ENCODE data around the gene SPINK4.
A peak's percentile ranks its signal among the peaks of the same experiment; 100 is the strongest.

The SPINK4 gene

DNA sequence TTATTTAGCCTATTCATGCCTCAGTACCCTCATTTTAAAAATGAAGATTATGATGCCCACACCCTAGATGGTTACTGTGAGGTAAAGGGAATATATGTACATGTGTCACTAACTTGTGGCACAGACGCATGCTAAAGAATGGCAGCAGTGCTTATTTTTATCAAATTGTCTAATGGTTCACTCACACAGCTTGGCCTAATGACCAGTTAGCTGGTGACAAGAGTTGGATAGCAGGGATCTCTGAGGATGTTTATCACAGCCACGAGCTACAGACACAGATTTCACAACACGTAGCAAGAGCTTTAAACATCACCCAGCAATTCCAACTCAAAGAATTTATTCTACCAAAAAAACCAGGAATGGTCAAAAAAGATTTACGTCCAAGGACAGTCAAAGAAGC, 17.3 kb downstream of the SPINK4 start:
- no peak for DNase-seq (ENCODE audit: low read depth)

DNA sequence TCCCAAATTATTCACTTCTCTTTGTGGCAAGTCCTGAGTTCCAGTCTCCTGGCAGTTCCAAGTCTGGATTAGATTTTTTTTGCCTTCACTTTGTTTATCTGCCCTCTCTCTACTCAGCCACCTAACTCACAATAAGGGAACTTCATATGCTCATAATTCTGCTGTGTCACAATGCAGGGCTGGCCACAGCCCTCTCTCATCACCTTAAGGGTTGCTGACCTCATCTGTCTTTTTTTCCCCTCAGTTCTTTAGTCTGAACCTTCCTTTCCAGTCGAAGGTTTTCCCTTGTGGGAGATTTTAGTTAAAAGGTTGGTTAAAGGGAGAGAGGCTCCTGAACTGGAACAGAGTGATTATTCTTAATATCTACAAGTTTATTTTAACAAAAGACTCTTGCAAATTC, 20.4 kb downstream of the SPINK4 start:
- no peak for DNase-seq (ENCODE audit: low read depth)

- peak; percentile 12 for DNase-seq (ENCODE audit: low read depth)
These were observed 23.4 kb downstream of the SPINK4 start for GRCh38 chr9:33263131-33264002.

- peak; percentile 14 for DNase-seq (ENCODE audit: low read depth)
These were observed 24.1 kb downstream of the SPINK4 start for GRCh38 chr9:33264003-33264472.

DNA sequence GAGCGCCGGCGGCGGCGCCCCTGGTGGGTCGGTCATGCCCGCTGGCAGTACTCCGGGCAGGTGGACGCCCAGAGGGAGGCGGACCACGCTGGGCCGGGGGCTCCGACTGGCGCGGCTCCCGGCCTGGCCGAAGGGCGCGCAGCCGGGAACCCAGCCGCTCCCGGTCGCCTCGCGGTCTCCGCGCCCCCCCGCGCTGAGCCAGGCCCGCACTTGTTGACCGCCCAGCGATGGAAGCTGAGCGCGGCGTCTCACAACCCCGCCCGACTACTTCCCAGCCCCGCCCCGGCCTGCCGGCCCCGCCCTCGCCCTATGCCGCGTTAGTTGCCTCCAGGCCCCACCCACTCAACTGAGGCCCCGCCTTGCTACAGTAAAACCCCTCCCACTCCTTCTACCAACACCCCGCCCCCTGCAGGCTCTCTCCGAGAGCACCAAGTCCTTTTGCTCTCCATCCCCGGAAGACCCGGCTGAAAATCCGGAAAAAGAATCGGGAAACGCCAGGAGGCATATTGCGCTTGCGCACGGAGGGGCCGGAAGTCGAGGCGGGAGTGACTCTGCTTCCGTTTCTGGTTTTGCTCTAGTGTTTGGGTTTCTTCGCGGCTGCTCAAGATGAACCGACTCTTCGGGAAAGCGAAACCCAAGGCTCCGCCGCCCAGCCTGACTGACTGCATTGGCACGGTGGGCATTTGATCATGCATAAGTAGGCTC, 24.7 kb downstream of the SPINK4 start, which contains the start of the genes BAG1 and CHMP5:
Gene BAG1 (minus strand): TSS at position 236 of the 705 bp plus-strand sequence.
Gene CHMP5 (plus strand): TSS at position 577 of the 705 bp plus-strand sequence. CDS start 30 bp downstream, at position 607.
- peak; percentile 99 for DNase-seq (ENCODE audit: low read depth)

DNA sequence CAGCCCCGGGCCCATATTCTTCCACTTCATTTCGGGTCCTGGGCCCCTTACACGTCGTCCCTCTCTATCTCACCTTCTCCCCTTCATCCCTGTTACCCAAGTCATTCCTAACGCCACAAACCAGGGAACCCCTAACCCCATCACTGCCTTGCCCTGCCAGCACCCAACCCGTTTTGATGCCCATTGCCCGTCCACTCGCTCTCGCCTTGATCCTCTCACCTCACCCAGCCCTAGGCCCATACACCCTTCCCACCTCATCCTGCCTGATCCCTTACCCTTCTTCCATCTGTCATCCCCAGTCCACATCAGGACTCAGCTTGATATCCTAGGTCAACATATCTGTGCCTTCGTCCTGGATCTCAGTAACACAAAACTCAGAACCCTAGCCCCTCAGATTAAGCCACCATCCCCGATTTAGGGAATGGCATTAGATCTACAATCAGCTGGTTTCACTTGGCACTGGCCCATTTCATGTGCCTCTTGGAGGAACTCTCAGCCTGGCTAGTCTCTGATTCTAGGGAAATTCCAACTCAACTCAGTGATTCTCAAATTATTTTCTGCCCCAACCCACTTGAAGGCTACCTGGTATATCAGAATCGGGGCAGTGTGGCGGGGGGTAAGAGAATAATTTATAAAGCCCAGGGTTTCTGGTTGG, 25.4 kb downstream of the SPINK4 start:
- DNase-seq (ENCODE audit: low read depth) = no peak

DNA sequence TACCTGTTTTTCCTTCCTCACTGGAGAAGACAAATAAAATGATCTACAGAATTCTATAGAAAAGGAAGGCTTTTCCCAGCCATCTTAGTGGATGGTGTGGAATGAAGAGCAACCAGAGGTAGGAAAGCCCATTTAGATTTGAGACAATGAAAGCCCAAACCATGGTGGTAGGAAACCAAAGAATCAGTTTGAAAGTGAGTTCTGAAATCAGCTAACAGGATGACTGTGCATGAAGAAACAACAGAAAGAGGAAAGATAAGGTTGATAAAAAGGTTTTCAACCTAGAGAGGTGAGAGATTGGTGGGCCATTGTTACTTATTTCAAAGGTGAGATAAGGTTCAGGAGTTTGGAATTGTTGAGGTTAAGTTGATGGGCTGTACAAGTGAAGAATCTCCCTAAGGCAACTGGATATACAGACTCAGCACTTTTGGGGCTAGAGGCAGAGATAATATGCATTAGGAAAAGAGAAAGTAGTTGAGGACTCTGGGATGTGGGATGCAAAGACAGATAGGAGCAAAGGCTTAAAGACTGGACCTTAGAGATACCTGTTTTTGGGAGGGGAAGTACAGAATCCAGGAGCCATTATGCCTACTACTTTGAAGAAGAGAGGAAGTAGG, 27.3 kb downstream of the SPINK4 start:
- no peak for DNase-seq (ENCODE audit: low read depth)

DNA sequence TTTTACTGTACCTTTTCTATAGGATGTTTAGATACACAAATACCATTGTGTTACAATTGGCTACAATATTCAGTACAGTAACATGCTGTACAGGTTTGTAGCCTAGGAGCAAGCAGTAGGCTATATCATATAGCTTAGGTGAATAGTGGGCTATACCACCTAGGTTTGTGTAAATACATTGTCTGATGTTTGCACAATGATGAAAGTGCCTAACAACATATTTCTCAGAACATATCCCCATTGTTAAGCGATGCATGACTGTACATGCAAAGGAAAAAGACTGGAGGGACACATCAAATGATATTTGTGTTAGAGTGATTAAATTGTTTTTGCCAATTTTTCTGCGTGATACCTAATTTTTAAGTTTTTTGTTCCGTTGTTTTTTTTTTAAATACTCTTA, 30.2 kb downstream of the SPINK4 start:
- DNase-seq (ENCODE audit: low read depth) = no peak

GRCh38 chr9:33272061-33272460, 32.1 kb downstream of the SPINK4 start:
- no peak for DNase-seq (ENCODE audit: low read depth)

DNA sequence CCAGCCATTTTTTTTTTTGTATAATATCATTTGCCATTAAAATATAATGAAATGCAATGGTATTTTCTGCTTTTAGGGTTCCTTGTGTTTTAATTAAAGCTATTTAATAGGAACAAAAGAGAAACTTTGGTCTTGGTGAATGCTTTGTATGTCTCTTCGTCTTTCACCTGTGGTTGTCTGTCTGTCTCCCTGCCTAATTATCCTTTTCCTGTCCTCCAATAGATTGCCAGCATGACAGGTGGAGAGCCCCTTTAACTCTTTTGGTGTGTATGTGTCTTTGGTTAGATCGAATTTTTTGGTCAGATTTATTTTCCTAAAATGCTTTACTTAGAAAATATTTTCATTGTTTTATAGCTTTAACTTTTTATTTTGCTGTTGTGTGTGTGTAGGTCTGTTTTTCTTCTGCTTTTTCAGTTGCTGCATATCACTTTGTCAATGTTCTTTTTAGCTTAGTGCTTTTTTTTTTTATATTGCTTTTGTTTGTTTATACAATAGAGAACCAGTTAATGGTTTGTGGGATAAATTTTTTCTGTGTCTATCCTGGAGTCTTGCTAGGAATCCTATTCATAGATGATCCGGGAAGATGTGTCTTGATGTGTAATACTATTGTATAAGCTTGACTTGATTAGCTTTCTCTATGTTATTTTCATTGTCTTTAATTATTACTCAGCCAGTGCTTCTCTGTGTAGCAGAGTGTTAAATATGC, 33.5 kb downstream of the SPINK4 start:
- no peak for DNase-seq (ENCODE audit: low read depth)

- no peak for DNase-seq (ENCODE audit: low read depth)
These were observed 34.0 kb downstream of the SPINK4 start for GRCh38 chr9:33273972-33274328.

DNA sequence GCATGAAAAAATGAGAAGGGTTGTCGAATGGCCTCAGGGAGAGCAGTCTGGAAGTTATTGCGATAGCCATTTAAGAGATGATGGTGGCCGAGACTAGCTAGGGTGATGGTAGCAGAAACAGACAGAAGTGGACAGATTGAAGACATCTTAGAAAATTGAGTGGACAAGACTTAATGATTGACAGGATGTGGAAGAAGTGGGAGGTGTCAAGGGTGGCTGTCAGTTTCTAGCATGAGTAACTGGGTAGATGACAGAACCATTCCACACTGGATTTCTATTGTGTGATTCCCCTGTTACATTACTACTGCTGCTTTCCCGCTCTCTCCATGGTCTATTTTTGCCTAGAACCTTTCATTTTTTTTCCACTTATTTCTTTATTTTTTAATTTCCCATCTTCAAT, 37.5 kb downstream of the SPINK4 start:
- no peak for DNase-seq (ENCODE audit: low read depth)

DNA sequence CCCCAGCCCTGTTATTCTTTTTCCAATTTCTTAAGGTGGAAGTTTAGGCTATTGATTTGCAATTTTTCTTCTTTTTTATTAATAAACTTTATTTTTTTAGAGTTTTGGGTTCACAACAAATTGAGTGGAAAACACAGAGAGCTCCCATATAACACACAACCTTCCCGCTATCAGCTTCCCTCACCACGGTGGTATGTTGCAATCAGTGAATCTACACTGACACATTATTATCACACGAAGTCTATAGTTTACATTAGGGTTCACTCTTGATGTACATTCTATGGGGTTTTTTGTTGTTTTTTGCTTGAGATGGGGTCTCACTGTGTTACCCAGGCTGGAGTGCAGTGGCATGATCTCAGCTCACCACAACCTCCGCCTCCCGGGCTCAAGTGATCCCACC, 45.5 kb downstream of the SPINK4 start:
- no peak for DNase-seq (ENCODE audit: low read depth)

- DNase-seq (ENCODE audit: low read depth) = peak; percentile 34
These were observed 47.1 kb downstream of the SPINK4 start for GRCh38 chr9:33287087-33287490.

GRCh38 chr9:33288235-33288634, 48.3 kb downstream of the SPINK4 start:
- DNase-seq (ENCODE audit: low read depth) = no peak

DNA sequence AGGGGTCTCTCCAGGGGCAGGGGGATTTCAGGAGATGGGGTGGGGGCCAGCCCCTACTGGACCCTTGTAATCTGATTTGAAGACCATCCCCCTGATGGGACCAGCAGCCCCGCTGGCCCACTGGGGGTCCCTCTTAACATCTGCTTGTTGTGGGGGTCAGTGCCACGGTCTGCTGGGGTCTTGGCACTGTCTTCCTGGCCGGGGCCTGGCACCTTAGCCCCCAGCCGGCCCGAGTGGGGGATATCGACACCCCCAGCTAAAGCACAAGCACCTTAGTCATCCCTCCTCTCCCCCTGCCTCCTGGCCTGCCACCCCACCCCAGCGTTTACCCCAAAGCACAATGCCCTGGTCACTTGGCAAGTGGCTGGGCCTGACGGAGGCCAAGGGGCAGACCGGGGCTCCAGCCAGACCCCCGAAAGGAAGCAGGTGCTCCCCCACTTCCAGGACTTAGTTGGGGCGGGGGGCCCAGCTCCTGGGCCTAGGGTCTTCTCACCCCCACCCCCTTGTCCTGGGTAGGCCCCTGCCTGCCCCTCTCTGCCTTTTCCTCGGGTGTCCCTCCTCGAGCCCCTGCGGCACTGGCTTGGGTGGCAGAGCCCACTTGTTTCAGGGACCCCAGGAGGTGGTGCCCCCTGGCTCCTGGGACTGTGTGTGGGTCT, 49.0 kb downstream of the SPINK4 start:
- no peak for DNase-seq (ENCODE audit: low read depth)

DNA sequence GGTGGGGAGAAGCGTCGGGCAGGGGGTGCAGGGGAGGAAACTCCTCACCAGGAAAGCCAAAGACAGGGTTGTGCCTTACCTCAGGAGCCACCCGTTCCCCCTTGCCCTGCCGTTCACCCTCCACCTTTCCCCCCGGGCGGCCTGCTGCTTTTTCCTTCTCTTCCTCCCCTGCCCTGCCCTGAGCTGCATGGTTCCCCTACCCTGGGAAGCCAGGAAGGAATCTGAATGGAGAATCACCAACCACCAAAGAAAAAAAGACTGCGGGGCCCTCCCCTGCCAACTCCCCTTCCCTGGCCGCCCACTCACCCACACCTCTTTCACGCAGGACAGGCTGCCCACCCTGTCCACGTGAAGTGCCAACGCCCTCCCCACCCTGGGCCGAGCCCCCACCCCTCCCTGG, 49.5 kb downstream of the SPINK4 start:
- DNase-seq (ENCODE audit: low read depth) = no peak

- no peak for DNase-seq (ENCODE audit: low read depth)
These were observed 49.9 kb downstream of the SPINK4 start for GRCh38 chr9:33289936-33290246.

DNA sequence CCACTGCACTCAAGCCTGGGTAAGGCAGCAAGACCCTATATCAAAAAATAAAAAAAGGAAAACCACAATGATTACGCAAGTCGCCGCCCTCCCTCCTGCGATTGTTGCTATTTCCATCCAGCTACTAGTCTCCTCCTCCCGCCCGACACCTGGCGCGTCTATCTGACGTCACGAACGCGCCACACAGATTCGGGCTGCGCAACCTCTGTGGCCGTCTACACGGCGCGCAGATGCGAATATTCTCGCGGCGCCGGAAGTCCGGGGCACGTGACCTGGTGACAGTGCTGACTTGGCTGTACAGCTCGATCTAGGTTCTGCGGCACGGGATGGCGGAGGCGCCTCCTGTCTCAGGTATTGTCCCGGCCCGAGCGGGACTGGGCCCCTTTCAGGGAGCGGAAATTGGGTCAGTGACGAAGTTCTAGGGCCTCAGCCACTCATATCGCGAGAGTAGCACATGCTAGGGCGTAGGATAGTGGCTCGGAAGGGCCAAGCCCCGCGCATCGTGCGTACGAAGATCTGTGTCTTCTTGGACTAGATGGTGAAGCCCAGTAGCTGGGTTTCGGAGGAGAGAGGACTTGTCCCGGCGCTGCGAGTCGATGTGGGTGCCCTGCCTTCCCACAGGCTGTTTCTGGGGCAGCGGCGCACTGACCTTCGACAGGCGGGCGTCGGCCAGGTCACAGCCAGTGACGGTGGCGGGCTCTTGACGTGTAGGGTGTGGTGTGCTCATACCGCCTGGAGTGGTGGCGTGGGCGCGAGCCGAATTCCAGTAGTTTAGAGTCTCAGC, 50.5 kb downstream of the SPINK4 start, which contains the start of gene NFX1:
Gene NFX1 (plus strand): TSS at position 270 of the 784 bp plus-strand sequence. CDS start 57 bp downstream, at position 327.
- DNase-seq (ENCODE audit: low read depth) = peak; percentile 98

DNA sequence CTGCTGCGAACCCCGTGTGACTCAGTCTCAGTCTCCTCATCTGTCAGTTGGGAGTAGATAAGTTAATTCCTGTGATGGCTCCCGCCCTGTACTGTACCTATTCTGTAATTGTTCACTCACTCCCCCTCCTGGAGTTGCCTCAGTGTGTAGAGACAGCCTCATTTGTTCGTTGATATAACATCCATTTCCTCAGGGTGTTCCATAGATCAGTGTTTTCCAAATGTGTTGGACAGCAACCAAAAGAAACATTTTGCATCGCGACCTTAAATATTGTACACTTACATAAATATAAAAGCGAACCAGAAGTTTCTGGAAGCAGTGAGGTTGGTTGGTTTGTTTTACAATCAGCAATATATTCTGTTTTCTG, 51.0 kb downstream of the SPINK4 start:
- DNase-seq (ENCODE audit: low read depth) = no peak
